Sigmoid colon (tissue), 4 donors: Measurements from ENCODE around the gene KASH5.
"Not testable (repeated sequence)": the region's sequence is repeated elsewhere in the genome, so short reads cannot be mapped to it uniquely, and the experiment has no call there.

Experiments used
- CTCF ChIP-seq, 4 experiments: fragments of 450-650 bp in 3 of 4; fragments of 200-600 bp in 1 of 4; IDR thresholded peaks; one replicate each; pipeline ENCODE4 v1.5.1; 2016 to 2019; ENCODE audit warnings: antibody characterized with exemption in 4 of 4, mild to moderate bottlenecking in 3 of 4, moderate library complexity in 2 of 4
- EP300 ChIP-seq, 4 donors: sonication (generic); formaldehyde crosslinking; IDR thresholded peaks; one replicate each; pipeline ENCODE4 v1.6.1; 2017; ENCODE audit warnings: antibody characterized with exemption in 4 of 4
- POLR2A ChIP-seq, 2 donors: fragments of 450-650 bp; IDR thresholded peaks; one replicate each; pipeline ENCODE4 v1.6.1; 2016; ENCODE audit warnings: antibody characterized with exemption in 2 of 2, mild to moderate bottlenecking in 2 of 2, moderate library complexity in 2 of 2

- TF ChIP-seq EP300, CTCF, POLR2A (IDR thresholded peaks at IDR 0.05): not testable (repeated sequence)
Observed at GRCh38 chr19:49444100-49444700, 56.2 kb downstream of the KASH5 start.
